ENCODE measurements around the gene GIGYF1.
"Not testable (repeated sequence)": the region's sequence is repeated elsewhere in the genome, so short reads cannot be mapped to it uniquely, and the experiment has no call there.

GIGYF1 gene

DNA sequence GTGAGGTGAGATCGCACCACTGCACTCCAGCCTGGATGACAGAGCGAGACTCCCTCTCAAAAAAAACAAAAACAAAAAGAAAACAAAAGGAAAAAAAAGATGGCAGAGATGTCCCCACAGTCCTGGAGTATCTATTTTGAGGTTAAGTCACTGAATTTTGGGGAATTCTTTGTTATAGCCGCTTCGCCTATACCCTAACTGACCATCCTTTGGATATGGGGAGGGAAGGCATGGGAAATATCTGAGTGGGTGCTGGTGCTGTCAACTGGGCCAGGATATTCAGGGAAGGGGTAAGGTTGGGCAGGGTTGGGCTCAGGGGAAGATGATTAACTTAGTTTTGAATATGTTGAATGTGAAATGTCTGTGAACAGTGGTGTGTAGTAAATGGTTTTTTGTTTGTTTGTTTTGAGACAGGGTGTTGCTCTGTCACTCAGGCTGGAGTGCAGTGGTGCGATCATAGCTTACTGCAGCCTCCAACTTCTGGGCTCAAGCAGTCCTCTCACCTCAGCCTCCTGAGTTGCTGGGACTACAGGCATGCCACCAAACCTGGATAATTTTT, 28.8 kb downstream of the GIGYF1 start:
- TF ChIP-seq, protein P1, sequence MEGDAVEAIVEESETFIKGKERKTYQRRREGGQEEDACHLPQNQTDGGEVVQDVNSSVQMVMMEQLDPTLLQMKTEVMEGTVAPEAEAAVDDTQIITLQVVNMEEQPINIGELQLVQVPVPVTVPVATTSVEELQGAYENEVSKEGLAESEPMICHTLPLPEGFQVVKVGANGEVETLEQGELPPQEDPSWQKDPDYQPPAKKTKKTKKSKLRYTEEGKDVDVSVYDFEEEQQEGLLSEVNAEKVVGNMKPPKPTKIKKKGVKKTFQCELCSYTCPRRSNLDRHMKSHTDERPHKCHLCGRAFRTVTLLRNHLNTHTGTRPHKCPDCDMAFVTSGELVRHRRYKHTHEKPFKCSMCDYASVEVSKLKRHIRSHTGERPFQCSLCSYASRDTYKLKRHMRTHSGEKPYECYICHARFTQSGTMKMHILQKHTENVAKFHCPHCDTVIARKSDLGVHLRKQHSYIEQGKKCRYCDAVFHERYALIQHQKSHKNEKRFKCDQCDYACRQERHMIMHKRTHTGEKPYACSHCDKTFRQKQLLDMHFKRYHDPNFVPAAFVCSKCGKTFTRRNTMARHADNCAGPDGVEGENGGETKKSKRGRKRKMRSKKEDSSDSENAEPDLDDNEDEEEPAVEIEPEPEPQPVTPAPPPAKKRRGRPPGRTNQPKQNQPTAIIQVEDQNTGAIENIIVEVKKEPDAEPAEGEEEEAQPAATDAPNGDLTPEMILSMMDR (conservative IDR thresholded peaks at IDR 0.05): no peak

DNA sequence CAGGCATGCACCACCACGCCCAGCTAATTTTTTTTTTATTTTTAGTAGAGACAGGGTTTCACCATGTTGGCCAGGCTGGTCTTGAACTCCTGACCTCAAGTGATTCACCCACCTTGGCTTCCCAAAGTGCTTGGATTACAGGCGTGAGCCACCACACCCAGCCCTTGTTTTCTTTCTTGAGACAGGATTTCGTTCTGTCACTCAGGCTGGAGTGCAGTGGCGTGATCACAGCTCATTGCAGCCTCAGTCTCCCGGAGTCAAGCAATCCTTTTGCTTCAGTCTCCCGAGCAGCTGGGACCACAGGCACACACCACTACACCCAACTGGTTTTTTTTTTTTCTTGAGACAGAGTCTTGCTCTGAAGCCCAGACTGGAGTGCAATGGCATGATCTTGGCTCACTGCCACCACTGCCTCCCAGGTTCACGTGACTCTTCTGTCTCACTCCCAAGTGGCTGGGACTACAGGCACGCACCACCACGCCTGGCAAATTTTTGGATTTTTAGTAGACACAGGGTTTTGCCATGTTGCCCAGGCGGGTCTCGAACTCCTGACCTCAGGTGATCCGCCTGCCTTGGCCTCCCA, 31.8 kb downstream of the GIGYF1 start:
- not testable (repeated sequence) for H3K27ac ChIP-seq

More for the DNA sequence above, 28.8 kb downstream of the GIGYF1 start:
- H3K27ac ChIP-seq: no peak overlapping the region

DNA sequence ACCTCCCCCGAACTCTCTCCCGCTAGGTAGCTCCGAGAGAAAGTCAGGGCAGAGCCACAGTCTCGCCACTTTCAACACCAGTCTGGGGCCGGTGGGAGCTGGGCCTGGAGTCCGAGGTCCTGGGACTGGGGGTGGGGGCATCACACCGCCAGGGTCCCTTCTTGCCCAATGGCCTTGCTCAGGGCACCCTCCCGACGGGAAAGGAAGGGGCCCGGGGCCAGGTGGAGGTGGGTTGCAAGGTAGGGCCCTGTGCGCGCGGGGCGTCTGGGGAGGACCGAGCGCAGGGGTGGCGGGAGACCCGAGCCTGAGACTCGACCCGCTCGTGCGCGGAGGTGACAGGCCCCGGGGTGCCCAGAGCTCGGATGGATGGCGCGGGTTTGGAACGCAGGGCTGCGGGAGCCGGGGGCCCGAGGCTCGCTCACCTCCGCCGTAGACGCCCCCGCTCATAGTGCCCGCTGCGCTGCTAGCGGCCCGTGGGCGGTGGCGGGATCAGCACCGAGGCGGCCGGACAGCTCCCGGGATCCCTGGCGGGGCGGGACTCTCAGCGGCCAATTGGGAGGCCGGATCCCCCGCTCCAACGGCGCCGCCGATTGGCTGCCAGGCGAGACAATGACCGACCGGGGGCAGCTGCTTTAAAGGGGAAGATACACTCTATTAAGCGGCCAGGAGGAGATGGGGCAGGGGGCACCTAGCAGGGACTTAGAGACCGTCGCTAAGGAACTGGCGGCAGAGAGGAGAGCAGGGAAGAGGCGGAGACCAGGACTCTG, 38.0 kb downstream of the GIGYF1 start, which contains the start of gene ACTL6B:
Gene ACTL6B, minus strand, starts transcription at position 541 of the 767 bp plus-strand sequence. Its CDS starts 94 bp downstream, at position 447.
- no peak for TF ChIP-seq ZFX (IDR thresholded peaks at IDR 0.05)
- TF ChIP-seq, protein P1 (conservative IDR thresholded peaks at IDR 0.05): no peak
- no peak within 1 kb of the TSS for H3K27ac ChIP-seq

DNA sequence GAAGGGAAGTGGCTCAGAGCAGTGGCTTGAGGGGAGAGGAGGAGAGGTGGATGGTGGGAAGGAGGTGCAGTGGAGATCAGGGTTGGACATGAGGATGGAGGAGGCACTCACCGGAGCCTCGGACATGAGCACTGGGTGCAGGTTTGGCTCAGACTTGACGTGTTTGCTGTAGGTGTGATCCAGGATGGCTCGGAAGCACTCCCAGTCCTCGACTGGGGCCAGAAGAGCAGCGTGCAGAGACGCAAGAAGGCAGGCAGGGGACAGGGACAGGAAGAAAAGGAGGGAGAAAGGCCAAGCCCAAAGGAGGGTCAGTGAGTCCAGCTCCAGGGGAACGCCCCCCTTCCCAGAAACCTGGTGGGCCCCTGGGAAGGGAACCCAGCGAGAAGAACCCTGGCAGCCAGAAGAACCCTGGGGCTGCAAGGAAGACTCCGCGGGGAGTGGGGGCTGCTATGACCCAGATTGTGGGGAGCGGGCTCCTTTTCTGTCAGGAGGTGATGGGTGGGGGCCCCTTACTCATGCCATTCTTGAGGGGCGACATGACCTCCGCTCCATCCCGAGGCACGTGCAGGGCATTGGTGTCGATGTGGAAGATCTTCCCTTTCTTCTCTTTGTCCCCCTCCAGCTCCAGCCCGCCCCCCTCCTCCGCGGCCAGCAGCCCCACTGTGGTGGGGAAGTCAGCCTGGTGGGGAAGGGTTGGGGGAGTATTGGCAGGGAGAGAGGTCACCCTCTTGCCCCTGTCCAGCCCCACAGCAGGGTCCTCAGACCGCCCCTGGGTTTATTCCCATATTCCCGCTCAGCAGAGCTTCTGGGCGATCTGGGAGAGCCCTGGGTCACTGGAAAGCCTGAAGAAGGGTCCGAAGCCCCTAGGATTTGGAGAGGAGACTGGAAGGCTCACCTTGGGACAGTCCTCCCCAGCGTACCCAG, 38.9 kb downstream of the GIGYF1 start:
- no peak overlapping the region for H3K27ac ChIP-seq
- TF ChIP-seq, protein P1 (conservative IDR thresholded peaks at IDR 0.05): no peak
- TF ChIP-seq ZFX (IDR thresholded peaks at IDR 0.05): no peak

DNA sequence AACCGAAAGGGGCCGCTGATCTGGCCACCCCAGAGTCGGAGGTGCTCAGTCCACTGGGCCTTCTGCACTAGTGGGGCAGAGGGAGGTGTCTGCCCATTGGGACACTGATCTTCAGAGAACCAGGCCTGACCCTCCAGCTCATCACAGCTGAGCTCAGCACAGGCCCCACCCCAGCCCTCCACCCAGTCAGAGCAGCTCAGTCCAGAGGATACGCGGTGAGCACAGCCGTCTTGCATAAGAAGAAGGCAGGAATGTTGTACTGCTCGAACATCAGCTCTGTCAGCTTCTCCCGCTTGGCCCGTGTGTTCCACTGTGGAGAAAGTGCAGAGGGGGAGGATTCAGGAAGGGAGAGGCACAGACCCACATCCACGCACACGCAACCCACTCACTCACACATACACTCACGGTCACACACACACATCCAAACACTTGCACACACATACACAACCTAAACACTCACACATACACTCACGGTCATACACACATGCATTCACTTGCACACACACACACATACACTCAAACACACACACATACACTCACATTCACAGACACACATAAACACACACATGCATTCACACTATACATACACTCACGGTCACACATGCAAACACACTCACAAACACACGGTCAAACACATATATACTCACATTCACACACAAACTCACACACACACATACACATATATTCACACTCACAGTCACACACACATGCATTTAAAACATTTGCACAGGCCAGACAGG, 44.1 kb downstream of the GIGYF1 start:
- no peak for TF ChIP-seq ZFX (IDR thresholded peaks at IDR 0.05)
- TF ChIP-seq, protein P1 (conservative IDR thresholded peaks at IDR 0.05): no peak
- no peak overlapping the region for H3K27ac ChIP-seq

DNA sequence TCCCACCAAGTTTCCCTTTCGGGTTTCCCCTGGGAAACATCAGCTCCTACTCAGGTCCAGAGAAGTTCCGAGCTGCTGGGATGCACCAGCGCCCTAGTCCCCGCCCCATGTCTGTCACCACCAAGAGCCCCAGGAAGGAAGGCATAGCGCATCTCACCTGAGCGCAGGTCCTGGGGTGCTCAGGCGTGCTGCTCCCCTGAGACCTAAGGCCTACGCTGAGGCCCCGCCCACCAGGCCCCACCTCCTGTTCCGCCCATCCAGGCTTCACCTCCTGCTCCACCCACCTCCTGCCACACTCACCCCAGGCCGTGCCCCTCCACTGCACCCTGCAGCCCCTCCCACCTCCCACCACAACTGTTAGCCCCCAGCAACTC, 51.5 kb downstream of the GIGYF1 start:
- TF ChIP-seq, protein P1 (conservative IDR thresholded peaks at IDR 0.05): no peak
- no peak for TF ChIP-seq ZFX (IDR thresholded peaks at IDR 0.05)
- H3K27ac ChIP-seq: no peak overlapping the region

Measured in C4-2B (cell line).